ENCODE data around the gene HNRNPLL. TPM values are rescaled to one million over a fixed set of nuclear protein-coding genes. Genes with fewer than 3 reads are reported as not detected.
"Not testable (repeated sequence)": the region's sequence is repeated elsewhere in the genome, so short reads cannot be mapped to it uniquely, and the experiment has no call there.

HNRNPLL gene
- total RNA-seq, 1 donor from 2014 or later = 67.7 TPM

DNA sequence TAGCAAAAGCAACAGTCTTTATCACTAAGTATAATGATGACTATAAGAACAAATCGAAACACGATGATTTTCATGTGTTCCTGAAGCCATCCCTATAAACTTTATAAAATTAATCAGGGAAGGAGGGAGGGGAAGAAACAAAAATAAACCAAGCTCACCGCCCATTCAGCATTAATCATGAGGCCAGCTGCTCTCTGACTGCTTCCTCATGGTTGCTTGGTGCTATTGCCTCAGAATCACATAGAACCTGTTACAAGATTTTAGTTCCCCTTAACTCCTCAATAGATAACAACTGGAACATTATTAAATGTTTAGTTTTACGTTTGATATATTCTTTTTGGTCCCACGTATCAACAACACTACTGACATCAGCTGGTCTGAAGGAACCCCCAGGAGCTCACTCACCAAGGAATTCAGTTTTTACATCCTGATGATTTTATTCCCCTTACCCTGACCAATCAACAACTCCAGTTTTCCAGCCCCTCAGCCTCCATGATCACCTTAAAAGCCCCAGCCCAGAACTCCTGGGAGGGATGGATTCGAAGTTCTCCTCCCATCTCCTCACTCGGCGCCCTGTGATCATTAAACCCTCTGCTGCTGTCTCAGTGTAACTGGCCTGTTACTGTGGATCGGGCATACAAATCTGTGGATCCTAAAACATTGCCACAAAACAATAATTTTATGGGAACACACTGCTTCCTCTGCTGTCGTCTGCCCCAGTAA is 10.6 kb upstream of the HNRNPLL start:
- Mint-ChIP-seq H3K4me3 (ENCODE audit: low read depth) (no peak overlapping the region), H3K36me3 (ENCODE audit: low read depth) (peaks cover 9% of the 10 kb centered on the region), H3K9me3 (peaks cover 7% of the 10 kb centered on the region), H3K4me1 (ENCODE audit: low read depth) (peaks cover 74% of the 10 kb centered on the region), H3K27me3 (ENCODE audit: low read depth) (no peaks in the 10 kb centered on the region), H3K27ac (no peak overlapping the region)
- no peak for DNase-seq (ENCODE audit: low spot score)
- intact Hi-C loops (cut with micrococcal nuclease) = no loop called here

DNA sequence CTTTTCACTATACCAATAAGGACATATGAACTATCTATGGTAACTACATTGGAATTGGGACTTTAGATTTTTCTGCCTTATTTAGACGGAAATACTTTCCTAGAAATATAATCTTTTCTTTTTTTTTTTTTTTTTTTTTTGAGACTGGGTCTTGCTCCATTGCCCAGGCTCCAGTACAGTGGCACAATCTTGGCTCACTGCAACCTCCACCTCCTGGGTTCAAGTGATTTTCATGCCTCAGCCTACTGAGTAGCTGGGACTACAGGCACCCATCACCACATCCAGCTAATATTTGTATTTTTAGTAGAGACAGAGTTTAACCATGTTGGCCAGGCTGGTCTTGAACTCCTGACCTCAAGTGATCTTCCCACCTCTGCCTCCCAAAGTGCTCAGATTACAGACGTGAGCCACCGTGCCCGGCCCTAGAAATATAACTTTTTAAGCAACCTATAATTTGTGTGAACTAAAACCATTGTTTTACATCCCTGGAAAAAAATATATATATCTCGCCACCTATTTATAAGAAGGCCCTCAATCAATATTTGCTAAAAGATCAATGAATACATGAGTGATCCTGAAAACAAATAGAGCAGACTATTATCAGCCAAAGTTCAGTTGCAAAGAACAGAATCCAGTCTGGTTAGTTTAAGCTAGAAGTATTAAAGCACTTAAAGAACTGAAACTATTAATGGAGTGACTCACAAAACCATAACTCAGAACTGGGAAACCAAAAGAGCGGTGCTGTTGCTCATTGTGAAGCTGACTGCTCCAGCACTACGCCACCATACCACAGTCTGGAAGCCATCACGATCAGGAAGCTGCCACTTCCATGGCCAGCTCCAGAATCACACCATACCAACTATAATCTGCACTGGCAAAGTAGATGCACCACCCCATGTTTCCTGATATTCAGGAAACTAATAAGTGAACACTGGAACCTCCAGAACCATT is 8.4 kb upstream of the HNRNPLL start:
- Mint-ChIP-seq H3K4me3 (ENCODE audit: low read depth) (no peak overlapping the region), H3K9me3 (peaks cover 7% of the 10 kb centered on the region), H3K36me3 (ENCODE audit: low read depth) (peaks cover 9% of the 10 kb centered on the region), H3K27me3 (ENCODE audit: low read depth) (no peaks in the 10 kb centered on the region), H3K4me1 (ENCODE audit: low read depth) (peaks cover 68% of the 10 kb centered on the region), H3K27ac (peak overlapping the region; percentile 47)
- intact Hi-C loops (cut with micrococcal nuclease) = no loop called here
- no peak for DNase-seq (ENCODE audit: low spot score)

DNA sequence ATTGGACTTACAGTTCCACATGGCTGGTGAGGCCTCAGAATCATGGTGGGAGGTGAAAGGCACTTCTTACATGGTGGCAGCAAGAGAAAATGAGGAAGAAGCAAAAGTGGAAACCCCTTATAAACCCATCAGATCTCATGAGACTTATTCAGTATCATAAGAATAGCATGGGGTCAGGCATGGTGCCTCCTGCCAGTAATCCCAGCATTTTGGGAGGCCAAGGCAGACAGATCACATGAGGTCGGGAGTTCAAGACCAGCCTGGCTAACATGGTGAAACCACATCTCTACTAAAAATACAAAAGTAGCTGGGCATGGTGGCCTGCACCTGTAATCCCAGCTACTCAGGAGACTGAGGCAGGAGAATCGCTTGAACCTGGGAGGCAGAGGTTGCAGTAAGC is 6.5 kb upstream of the HNRNPLL start:
- DNase-seq (ENCODE audit: low spot score); H3K27me3 Mint-ChIP-seq (ENCODE audit: low read depth); H3K9me3 Mint-ChIP-seq; H3K4me3 Mint-ChIP-seq (ENCODE audit: low read depth); H3K36me3 Mint-ChIP-seq (ENCODE audit: low read depth); intact Hi-C loops (cut with micrococcal nuclease): not testable (repeated sequence)
- Mint-ChIP-seq H3K4me1 (ENCODE audit: low read depth) (peaks cover 68% of the 10 kb centered on the region), H3K27ac (peak overlapping the region; percentile 83)

DNA sequence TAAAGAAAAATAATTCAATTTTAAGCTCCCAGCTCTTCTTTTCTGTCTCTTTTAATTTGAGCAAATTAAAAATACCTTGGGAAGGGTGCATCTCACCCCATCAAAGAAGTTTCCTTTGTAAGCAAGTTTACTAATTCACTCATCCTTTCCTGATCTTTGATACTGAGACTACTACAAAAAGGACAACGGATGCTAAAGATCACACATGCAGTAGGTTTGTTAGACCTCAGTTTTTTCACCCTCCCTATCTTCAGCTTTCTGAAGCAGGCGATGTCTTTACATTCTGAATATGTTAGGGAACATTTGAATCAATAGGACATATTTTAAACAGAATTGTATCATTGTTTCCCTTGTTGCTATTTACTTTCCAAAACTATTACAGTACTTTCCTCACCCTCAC is 6.0 kb upstream of the HNRNPLL start:
- Mint-ChIP-seq H3K27ac (peak overlapping the region; percentile 83), H3K4me1 (ENCODE audit: low read depth) (peaks cover 68% of the 10 kb centered on the region), H3K36me3 (ENCODE audit: low read depth) (peaks cover 9% of the 10 kb centered on the region), H3K4me3 (ENCODE audit: low read depth) (no peak overlapping the region), H3K27me3 (ENCODE audit: low read depth) (no peaks in the 10 kb centered on the region), H3K9me3 (peaks cover 7% of the 10 kb centered on the region)
- intact Hi-C loops (cut with micrococcal nuclease) = no loop called here
- no peak for DNase-seq (ENCODE audit: low spot score)

DNA sequence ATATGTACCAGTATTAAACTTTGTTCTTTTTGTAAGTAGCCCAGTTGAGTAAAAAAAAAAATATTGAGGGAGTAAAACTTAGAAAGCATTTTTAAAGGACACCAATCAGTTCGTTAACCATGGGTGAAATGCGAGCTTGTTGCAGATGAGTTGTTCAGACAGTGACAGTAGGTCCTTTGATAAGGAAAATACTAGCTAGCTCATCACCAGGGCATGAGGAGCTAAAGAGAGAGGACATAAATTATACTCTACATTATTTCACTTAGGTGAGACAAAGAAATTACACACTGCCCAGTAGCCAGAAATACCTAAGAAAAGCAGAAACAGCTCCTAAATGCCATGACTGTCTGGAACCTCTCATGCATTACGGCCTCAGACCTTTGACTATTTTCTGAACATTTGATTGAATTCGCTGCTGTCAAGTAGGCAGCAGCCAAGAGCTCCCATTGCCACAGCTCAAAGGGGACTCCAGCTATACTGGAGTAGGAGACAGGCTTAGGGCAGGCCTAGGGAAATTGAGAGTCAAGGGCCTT is 2.6 kb upstream of the HNRNPLL start:
- no peak overlapping the region for H3K4me3 Mint-ChIP-seq (ENCODE audit: low read depth)
- H3K36me3 Mint-ChIP-seq (ENCODE audit: low read depth) = peaks cover 16% of the 10 kb centered on the region
- no peak overlapping the region for H3K27ac Mint-ChIP-seq
- intact Hi-C loops (cut with micrococcal nuclease) = no loop called here
- peaks cover 7% of the 10 kb centered on the region for H3K9me3 Mint-ChIP-seq
- no peak for DNase-seq (ENCODE audit: low spot score)
- H3K27me3 Mint-ChIP-seq (ENCODE audit: low read depth) = no peaks in the 10 kb centered on the region
- H3K4me1 Mint-ChIP-seq (ENCODE audit: low read depth) = peaks cover 49% of the 10 kb centered on the region

DNA sequence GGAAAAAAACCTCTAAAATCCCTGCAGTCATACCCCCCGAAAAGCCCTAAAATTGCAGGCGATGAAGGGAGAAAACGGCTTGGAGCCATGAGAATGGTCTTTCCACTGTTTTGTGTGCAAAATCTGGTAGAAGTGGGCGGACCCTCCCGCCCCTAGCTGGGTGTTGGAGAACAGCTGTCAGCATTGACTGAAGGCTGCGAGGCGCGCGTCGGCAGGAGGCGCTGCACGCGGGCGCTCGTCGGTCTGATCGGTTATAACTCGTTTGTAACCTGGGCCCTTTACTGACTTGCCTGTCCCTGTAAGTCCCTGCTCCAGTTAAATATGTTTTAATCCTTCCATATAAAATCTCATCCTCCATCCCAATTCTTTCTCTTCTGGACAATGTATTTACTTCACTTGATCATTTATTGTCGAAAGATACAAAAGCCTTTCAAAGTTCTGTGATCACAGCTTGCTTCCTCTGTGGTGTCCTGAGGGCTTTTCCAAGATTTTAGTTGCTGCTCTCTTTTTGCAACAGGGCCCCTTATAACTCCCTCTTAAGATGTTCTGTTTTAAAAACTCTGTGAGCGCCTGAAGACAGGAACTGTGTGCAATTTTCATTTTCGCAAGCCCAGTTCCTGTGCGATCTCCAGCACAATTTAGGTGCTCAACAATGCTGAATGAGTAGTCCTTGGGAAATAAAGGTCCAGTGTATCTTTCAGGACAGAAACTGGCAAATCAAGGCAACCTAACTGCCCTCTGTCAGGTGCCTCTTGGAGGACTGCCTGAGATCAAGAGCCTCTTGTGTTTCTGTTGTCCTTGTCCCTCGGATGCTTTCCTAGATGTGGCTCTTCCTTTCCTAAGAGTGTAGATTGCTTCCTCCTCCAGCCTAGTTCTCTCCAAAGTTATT is 918 bp upstream of the HNRNPLL start:
- H3K4me1 Mint-ChIP-seq (ENCODE audit: low read depth) = peaks cover 53% of the 10 kb centered on the region
- no peaks in the 10 kb centered on the region for H3K27me3 Mint-ChIP-seq (ENCODE audit: low read depth)
- H3K4me3 Mint-ChIP-seq (ENCODE audit: low read depth) = peak overlapping the region; percentile 88
- intact Hi-C loops (cut with micrococcal nuclease) = loop anchor here (1.0 kb wide), 7 partner anchors 22 to 123 kb away; no protein-coding TSS in a partner anchor
- peak; percentile 80 for DNase-seq (ENCODE audit: low spot score)
- peaks cover 21% of the 10 kb centered on the region for H3K36me3 Mint-ChIP-seq (ENCODE audit: low read depth)
- peak overlapping the region; percentile 91 for H3K27ac Mint-ChIP-seq
- peaks cover 1% of the 10 kb centered on the region for H3K9me3 Mint-ChIP-seq

DNA sequence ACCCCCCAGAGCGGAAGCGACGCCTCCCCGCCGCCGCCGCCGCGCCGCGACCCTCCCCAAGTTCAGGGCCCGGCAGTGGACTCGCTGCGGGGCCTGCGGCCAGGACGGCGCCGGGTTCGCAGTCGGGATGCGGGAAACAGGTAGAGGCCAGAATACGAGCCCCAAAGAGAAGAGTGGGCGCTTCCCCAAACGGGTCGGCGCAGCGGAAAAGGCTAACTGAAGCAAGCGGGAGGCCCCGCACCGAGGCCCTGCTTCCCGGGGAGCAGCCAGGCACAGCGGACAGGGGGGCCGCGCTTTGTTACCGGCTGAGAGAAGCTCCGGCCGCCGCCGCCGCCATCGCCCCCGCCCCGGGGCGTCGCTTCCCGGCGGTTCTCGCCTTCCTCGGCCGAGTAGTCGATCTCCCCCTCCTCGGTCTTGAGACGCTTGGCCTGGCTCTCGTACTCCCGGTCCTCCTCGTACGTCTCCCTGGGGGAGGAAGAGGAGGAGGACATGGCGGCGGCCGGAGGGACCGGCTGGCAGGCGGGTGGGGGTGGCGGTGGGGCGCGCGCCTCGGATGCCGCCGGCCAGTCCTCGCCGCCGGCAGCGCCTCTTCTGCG is 494 bp downstream of the HNRNPLL start:
- Mint-ChIP-seq H3K4me3 (ENCODE audit: low read depth) (peak overlapping the region; percentile 90), H3K4me1 (ENCODE audit: low read depth) (peaks cover 57% of the 10 kb centered on the region), H3K9me3 (no peaks in the 10 kb centered on the region), H3K27me3 (ENCODE audit: low read depth) (no peaks in the 10 kb centered on the region), H3K36me3 (ENCODE audit: low read depth) (peaks cover 26% of the 10 kb centered on the region), H3K27ac (peak overlapping the region; percentile 83)
- peak; percentile 29 for DNase-seq (ENCODE audit: low spot score)
- intact Hi-C loops (cut with micrococcal nuclease) = no loop called here

DNA sequence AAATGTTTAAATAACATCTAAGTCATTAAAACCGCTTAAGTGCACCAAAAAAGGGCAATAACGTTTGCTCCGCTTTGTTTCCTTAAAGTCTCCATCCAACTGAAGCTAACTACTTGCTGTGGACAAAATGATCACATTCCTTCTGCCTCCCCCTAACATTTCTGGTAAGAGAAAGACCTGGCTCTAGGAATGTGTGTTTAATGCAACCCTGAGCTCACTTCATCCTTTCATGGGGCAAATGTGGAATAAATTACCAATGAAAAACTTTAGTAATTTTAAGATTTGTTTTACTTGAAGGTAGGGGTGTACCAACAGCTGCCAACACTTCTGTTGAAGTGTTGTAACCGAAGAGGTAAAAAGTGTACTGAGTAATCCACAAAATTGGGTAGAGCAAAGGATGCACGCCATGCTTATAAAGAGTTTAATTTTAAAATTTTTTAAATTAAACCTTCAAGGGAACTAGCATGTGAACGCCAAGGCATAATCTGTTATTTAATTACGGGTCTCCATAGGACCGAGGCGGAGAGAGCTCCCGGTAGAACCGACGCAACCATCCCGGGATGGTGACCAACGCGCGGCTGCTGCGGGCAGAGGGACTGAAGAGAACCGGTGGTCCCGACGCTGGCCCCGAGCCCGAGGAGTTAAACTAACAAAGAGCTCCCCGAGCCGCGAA is 1.1 kb downstream of the HNRNPLL start:
- peak overlapping the region; percentile 83 for H3K27ac Mint-ChIP-seq
- H3K36me3 Mint-ChIP-seq (ENCODE audit: low read depth) = peaks cover 33% of the 10 kb centered on the region
- intact Hi-C loops (cut with micrococcal nuclease) = no loop called here
- H3K27me3 Mint-ChIP-seq (ENCODE audit: low read depth) = no peaks in the 10 kb centered on the region
- H3K4me3 Mint-ChIP-seq (ENCODE audit: low read depth) = peak overlapping the region; percentile 90
- H3K9me3 Mint-ChIP-seq = no peaks in the 10 kb centered on the region
- no peak for DNase-seq (ENCODE audit: low spot score)
- peaks cover 62% of the 10 kb centered on the region for H3K4me1 Mint-ChIP-seq (ENCODE audit: low read depth)

DNA sequence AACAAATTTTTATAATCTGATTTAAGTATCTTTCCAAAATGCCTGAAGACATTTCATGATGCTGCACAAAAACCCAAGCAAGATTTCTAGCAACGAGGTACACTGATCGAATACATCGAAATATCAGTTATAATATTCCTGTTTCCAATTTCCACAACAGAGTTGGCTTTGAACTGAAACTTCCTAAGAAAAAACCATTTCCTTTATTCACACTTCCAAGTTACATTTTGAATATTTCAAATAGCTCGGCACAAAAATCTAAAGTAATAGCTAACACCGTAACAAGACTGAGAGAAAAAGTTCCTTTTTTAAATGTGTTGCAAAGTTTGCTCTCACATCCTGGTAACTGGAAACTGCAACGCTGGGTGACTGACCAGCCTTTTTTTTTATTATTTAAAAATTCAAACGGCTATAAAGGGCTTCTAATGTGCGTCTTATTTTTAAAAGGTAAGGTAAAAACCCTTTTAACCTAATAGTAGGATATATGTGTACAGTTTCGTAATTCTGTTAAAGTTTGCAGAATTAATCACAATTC is 1.7 kb downstream of the HNRNPLL start:
- no peaks in the 10 kb centered on the region for H3K27me3 Mint-ChIP-seq (ENCODE audit: low read depth)
- H3K27ac Mint-ChIP-seq = peak overlapping the region; percentile 83
- no peak for DNase-seq (ENCODE audit: low spot score)
- peaks cover 65% of the 10 kb centered on the region for H3K4me1 Mint-ChIP-seq (ENCODE audit: low read depth)
- H3K36me3 Mint-ChIP-seq (ENCODE audit: low read depth) = peaks cover 36% of the 10 kb centered on the region
- intact Hi-C loops (cut with micrococcal nuclease) = no loop called here
- peak overlapping the region; percentile 90 for H3K4me3 Mint-ChIP-seq (ENCODE audit: low read depth)
- H3K9me3 Mint-ChIP-seq = no peaks in the 10 kb centered on the region

DNA sequence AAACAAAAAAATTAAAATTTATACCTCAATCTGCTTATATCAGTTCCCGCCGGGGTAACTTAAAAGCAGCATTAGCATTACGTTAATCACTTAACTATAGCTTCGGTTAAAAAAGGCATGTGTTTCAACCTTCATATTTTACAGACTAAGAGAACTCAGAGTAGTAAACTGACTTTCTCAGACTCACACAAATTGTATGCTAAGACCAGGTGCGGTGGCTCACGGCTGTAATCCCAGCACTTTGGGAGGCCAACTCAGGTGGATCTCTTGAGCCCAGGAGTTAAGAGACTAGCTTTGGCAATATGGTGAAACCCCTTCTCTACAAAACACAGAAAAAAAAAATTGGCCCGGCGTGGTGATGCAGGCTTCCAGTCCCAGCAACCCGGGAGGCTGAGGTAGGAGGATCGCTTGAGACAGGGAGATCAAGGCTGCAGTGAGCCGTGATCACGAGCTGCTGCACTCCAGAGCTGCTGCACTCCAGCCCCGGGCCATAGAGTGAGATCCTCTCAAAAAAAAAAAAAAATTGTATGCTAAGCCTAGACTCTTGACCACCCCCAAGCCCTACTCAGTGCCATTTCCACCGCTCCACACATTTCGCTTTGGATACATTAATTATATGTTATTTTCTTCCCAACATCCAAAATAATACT is 2.4 kb downstream of the HNRNPLL start:
- Mint-ChIP-seq H3K27ac (peak overlapping the region; percentile 64), H3K4me3 (ENCODE audit: low read depth) (peak overlapping the region; percentile 90), H3K4me1 (ENCODE audit: low read depth) (peaks cover 63% of the 10 kb centered on the region), H3K9me3 (no peaks in the 10 kb centered on the region), H3K36me3 (ENCODE audit: low read depth) (peaks cover 38% of the 10 kb centered on the region), H3K27me3 (ENCODE audit: low read depth) (no peaks in the 10 kb centered on the region)
- DNase-seq (ENCODE audit: low spot score) = no peak
- intact Hi-C loops (cut with micrococcal nuclease) = no loop called here

DNA sequence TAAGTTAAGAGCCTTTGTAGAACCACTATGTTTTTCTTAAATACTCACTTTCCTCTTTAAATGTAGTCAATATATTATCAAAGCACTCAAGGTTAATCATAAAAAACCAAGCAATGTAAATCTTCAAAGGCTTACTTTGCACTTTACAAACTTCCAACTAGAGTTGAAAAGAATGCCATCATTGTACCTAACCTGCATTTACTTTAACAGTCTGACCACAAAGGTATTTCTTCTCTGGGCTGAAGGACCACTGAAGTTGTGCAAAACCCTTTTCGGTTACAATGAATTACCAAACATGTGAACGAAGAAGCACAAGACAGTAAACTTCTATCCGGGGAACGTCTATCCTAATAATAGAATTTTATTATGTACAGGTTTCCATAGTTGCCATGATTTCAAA is 3.0 kb downstream of the HNRNPLL start:
- H3K4me3 Mint-ChIP-seq (ENCODE audit: low read depth) = peak overlapping the region; percentile 90
- H3K4me1 Mint-ChIP-seq (ENCODE audit: low read depth) = peaks cover 61% of the 10 kb centered on the region
- intact Hi-C loops (cut with micrococcal nuclease) = no loop called here
- peaks cover 38% of the 10 kb centered on the region for H3K36me3 Mint-ChIP-seq (ENCODE audit: low read depth)
- no peak for DNase-seq (ENCODE audit: low spot score)
- H3K9me3 Mint-ChIP-seq = no peaks in the 10 kb centered on the region
- H3K27me3 Mint-ChIP-seq (ENCODE audit: low read depth) = no peaks in the 10 kb centered on the region
- H3K27ac Mint-ChIP-seq = peak overlapping the region; percentile 33
